SK-N-SH treated with all-trans-retinoic acid at 6 μM for 48 hours (cell line): Measurements from ENCODE around the gene HDC.

ENCODE experiments used
- ARNTL ChIP-seq: fragments of 450-650 bp; formaldehyde crosslinking; IDR thresholded peaks from 2 replicates; pipeline ENCODE4 v1.5.0; 2020; ENCODE audit warnings: low read depth, mild to moderate bottlenecking, moderate library complexity, borderline replicate concordance
- OSR1 ChIP-seq: fragments of 250-450 bp; sonication (Bioruptor Pico); IDR thresholded peaks from 2 replicates; pipeline ENCODE4 v1.8.0; 2022; ENCODE audit warnings: moderate library complexity, mild to moderate bottlenecking, inconsistent platforms
- RARB ChIP-seq: fragments of 250-450 bp; sonication (Bioruptor Pico); IDR thresholded peaks from 2 replicates; pipeline ENCODE4 v1.8.0; 2021; ENCODE audit warnings: mild to moderate bottlenecking, moderate library complexity

DNA sequence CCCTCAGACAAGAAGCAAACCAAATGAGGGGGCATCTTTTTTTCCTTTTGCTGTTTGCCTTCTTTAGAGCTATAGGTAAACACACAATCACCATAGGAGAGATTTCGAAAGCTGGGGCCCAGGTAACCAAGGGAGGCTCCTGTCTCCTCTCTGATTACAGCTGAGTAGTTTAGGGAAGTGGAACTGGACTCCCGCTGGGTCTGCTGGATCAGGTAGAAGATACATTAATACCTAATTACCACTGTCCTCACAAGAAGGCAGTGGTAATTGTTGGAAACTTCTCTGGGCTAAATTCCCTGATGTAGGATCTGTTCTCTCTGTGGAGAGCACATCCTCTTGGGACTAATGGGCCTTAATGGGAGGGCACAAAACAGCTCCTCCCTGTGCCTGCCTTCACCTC lies 32.7 kb downstream of the HDC start:
- no peak for TF ChIP-seq RARB (CRISPR knock-in tag)
- TF ChIP-seq OSR1 (CRISPR knock-in tag): no peak
- no peak for TF ChIP-seq ARNTL (CRISPR knock-in tag)
